ENCODE measurements around the gene FAF2. TPM values are rescaled to one million over a fixed set of nuclear protein-coding genes. Genes with fewer than 3 reads are reported as not detected.
"Not testable (repeated sequence)": the region's sequence is repeated elsewhere in the genome, so short reads cannot be mapped to it uniquely, and the experiment has no call there.

Gene FAF2
- total and polyA plus RNA-seq, 2 donors (not counting 3 experiments of a cell fraction or from before 2014, with no cell fraction given) = 27.9 to 43.5 TPM

DNA sequence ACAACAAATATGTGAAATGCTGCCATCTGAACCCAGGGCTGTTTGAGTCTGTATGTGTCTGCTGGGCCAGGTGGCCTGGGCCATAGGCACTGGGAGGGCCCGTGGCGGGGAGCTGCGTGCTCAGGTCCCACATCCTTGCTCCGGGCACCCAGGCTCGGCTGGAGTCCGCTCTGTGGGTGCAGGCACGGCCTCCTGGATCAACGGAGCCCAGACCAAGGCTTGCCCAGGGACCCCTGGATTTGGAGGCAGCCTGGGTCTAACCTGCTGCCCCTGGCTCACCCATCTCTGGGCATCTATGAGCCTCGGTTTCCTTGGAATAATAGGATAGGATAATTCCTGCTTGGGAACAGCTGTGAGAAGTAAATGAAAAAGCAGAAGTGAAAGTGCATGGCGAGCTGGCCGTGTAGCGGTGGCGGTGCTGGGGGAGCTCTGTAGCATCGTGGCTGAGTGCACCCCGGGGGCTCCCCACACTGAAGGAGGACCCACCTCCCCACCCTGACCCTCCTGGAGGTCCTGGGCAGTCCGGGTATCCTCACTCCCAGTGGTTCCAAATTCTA lies 102.2 kb downstream of the FAF2 start:
- no TSS peak for BruUV-seq (replicated peaks)
- Histone ChIP-seq H3K27me3 (ENCODE audit: control insufficient read depth in 2 of 2, insufficient read depth in 2 of 2, low read length in 2 of 2) (no peaks in the 10 kb centered on the region), H2AFZ (ENCODE audit: low read depth, low read length) (no peak overlapping the region), H3K79me2 (ENCODE audit: control insufficient read depth, insufficient read depth, low read length) (no peaks in the 10 kb centered on the region), H3K9ac (replicated peaks; ENCODE audit: extremely low read depth, insufficient read depth, low read length) (no peak overlapping the region), H3K9me3 (replicated peaks; ENCODE audit: control insufficient read depth, insufficient read depth, low read length) (no peaks in the 10 kb centered on the region), H3K27ac (ENCODE audit: insufficient read depth, low read depth, low read length) (no peak overlapping the region), H3K4me3 (replicated peaks in 1 of 3; ENCODE audit: insufficient read depth in 1 of 3, low read depth in 1 of 3, low read length in 3 of 3) (no peak overlapping the region), H3K36me3 (ENCODE audit: control insufficient read depth in 2 of 2, extremely low read depth in 1 of 2, insufficient read depth in 2 of 2, low read length in 2 of 2) (no peaks in the 10 kb centered on the region), H3K4me1 (ENCODE audit: control insufficient read depth, extremely low read depth, insufficient read depth, low read length) (no peaks in the 10 kb centered on the region), H4K20me1 (replicated peaks; ENCODE audit: control insufficient read depth, extremely low read depth, insufficient read depth, low read length) (no peaks in the 10 kb centered on the region), H3K9me1 (replicated peaks; ENCODE audit: control insufficient read depth, extremely low read depth, insufficient read depth, low read length) (no peaks in the 10 kb centered on the region), H3K4me2 (ENCODE audit: insufficient read depth, low read length) (no peak overlapping the region)
- ChIA-PET CTCF (no interaction called here), POLR2A (no interaction called here)
- no peak for DNase-seq (ENCODE audit: low read depth, low spot score)
- FAIRE-seq = no peak
- TF ChIP-seq JUN (IDR thresholded peaks at IDR 0.05; ENCODE audit: borderline replicate concordance, insufficient read depth, insufficient read length, low read depth) (no peak), FOS (IDR thresholded peaks at IDR 0.05; ENCODE audit: borderline replicate concordance, insufficient read depth, low read length) (no peak), GATA2 (IDR thresholded peaks at IDR 0.05; ENCODE audit: insufficient read depth, insufficient read length, low read depth, low read length) (no peak), EZH2 (IDR thresholded peaks at IDR 0.05; ENCODE audit: borderline replicate concordance, low read depth, low read length, severe bottlenecking) (no peak), POLR2AphosphoS5 (IDR thresholded peaks at IDR 0.05; ENCODE audit: insufficient read depth, low read depth, low read length) (no peak), MYC (IDR thresholded peaks at IDR 0.05; ENCODE audit: low read depth, low read length) (no peak), POLR2A (IDR thresholded peaks at IDR 0.05; ENCODE audit: low read depth, low read length) (no peak)
- TF ChIP-seq, protein P1, sequence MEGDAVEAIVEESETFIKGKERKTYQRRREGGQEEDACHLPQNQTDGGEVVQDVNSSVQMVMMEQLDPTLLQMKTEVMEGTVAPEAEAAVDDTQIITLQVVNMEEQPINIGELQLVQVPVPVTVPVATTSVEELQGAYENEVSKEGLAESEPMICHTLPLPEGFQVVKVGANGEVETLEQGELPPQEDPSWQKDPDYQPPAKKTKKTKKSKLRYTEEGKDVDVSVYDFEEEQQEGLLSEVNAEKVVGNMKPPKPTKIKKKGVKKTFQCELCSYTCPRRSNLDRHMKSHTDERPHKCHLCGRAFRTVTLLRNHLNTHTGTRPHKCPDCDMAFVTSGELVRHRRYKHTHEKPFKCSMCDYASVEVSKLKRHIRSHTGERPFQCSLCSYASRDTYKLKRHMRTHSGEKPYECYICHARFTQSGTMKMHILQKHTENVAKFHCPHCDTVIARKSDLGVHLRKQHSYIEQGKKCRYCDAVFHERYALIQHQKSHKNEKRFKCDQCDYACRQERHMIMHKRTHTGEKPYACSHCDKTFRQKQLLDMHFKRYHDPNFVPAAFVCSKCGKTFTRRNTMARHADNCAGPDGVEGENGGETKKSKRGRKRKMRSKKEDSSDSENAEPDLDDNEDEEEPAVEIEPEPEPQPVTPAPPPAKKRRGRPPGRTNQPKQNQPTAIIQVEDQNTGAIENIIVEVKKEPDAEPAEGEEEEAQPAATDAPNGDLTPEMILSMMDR (IDR thresholded peaks at IDR 0.05; ENCODE audit: extremely low read depth in 1 of 2, insufficient read depth in 1 of 2, low read depth in 1 of 2, low read length in 2 of 2) = no peak
- TF ChIP-seq, protein P2, sequence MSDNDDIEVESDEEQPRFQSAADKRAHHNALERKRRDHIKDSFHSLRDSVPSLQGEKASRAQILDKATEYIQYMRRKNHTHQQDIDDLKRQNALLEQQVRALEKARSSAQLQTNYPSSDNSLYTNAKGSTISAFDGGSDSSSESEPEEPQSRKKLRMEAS (IDR thresholded peaks at IDR 0.05; ENCODE audit: insufficient read depth, insufficient read length) = no peak
- intact Hi-C loops (cut with micrococcal nuclease) = no loop called here
- dilution Hi-C loops (cut with MboI; ENCODE audit: extremely low pct_ligation_motif_present, low sequenced_read_pairs) = no loop called here

DNA sequence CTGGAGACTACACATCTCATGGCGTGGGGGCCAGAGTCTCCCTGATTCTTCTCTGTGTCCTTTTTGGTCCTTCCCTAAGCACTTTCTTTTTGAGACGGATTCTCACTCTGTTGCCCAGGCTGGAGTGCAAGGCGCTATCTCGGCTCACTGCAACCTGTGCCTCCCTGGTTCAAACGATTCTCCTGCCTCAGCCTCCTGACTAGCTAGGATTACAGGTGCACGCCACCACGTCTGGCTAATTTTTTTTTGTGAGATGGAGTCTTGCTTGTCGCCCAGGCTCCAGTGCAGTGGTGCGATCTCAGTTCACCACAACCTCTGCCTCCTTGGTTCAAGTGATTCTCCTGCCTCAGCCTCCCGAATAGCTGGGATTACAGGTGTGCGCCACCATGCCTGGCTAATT lies 102.8 kb downstream of the FAF2 start:
- H3K79me2 ChIP-seq (ENCODE audit: control insufficient read depth, insufficient read depth, low read length); intact Hi-C loops (cut with micrococcal nuclease); H2AFZ ChIP-seq (ENCODE audit: low read depth, low read length); CTCF ChIA-PET; POLR2A ChIA-PET; H3K9me1 ChIP-seq (replicated peaks; ENCODE audit: control insufficient read depth, extremely low read depth, insufficient read depth, low read length); H3K9ac ChIP-seq (replicated peaks; ENCODE audit: extremely low read depth, insufficient read depth, low read length); H3K36me3 ChIP-seq (ENCODE audit: control insufficient read depth in 2 of 2, extremely low read depth in 1 of 2, insufficient read depth in 2 of 2, low read length in 2 of 2); H3K27ac ChIP-seq (ENCODE audit: insufficient read depth, low read depth, low read length); FAIRE-seq; BruUV-seq (replicated peaks); H3K4me1 ChIP-seq (ENCODE audit: control insufficient read depth, extremely low read depth, insufficient read depth, low read length); H4K20me1 ChIP-seq (replicated peaks; ENCODE audit: control insufficient read depth, extremely low read depth, insufficient read depth, low read length); H3K9me3 ChIP-seq (replicated peaks; ENCODE audit: control insufficient read depth, insufficient read depth, low read length); H3K4me2 ChIP-seq (ENCODE audit: insufficient read depth, low read length); dilution Hi-C loops (cut with MboI; ENCODE audit: extremely low pct_ligation_motif_present, low sequenced_read_pairs); H3K4me3 ChIP-seq (replicated peaks in 1 of 3; ENCODE audit: insufficient read depth in 1 of 3, low read depth in 1 of 3, low read length in 3 of 3); DNase-seq (ENCODE audit: low read depth, low spot score); H3K27me3 ChIP-seq (ENCODE audit: control insufficient read depth in 2 of 2, insufficient read depth in 2 of 2, low read length in 2 of 2): not testable (repeated sequence)

Measured in endothelial cell of umbilical vein (primary cell).